OCI-LY1 (cell line): ENCODE results near the gene NME3.

ENCODE experiments used
- CTCF ChIP-seq: fragments of 200-600 bp; sonication (generic), shearing (Covaris generic); IDR thresholded peaks from 2 replicates; pipeline ENCODE4 v1.5.1; 2017; ENCODE audit warnings: mild to moderate bottlenecking, antibody characterized with exemption, low read length, moderate library complexity, mixed read lengths
- EZH2 ChIP-seq: fragments of 200-600 bp; sonication (generic), shearing (Covaris generic); IDR thresholded peaks from 2 replicates; pipeline ENCODE4 v1.8.0; 2017; ENCODE audit warnings: borderline replicate concordance, mixed run types, mild to moderate bottlenecking, antibody characterized with exemption, low read length, moderate library complexity, mixed read lengths

- TF ChIP-seq CTCF (peak; percentile 44; the same call in 1 of the 2 replicates), EZH2 (no peak)
Observed at GRCh38 chr16:1763521-1764511, 7.5 kb downstream of the NME3 start.
